GM19239 (cell line): ENCODE data around the gene VPS72.
"Not testable (repeated sequence)": the region's sequence is repeated elsewhere in the genome, so short reads cannot be mapped to it uniquely, and the experiment has no call there.

Experiments used
- DNase-seq: peaks from one replicate; pipeline ENCODE4 v3.0.0; 2011; ENCODE audit warnings: low spot score; ENCODE audit not compliant: insufficient read length
- FAIRE-seq: peaks from 2 replicates; lab custom pipeline; 2011; peaks lifted over from hg19 to GRCh38; lab: Jason Lieb, UNC

Gene VPS72

GRCh38 chr1:151188667-151189066 is 1.3 kb downstream of the VPS72 start:
- DNase-seq, FAIRE-seq: not testable (repeated sequence)

- FAIRE-seq (no peak), DNase-seq (no peak)
Measured at GRCh38 chr1:151187205-151187604, 2.8 kb downstream of the VPS72 start.

GRCh38 chr1:151184211-151184610 is 5.8 kb downstream of the VPS72 start:
- DNase-seq (no peak), FAIRE-seq (no peak)

- FAIRE-seq, result no peak
- no peak for DNase-seq
Measured at GRCh38 chr1:151176514-151177045, 13.4 kb downstream of the VPS72 start.

DNA sequence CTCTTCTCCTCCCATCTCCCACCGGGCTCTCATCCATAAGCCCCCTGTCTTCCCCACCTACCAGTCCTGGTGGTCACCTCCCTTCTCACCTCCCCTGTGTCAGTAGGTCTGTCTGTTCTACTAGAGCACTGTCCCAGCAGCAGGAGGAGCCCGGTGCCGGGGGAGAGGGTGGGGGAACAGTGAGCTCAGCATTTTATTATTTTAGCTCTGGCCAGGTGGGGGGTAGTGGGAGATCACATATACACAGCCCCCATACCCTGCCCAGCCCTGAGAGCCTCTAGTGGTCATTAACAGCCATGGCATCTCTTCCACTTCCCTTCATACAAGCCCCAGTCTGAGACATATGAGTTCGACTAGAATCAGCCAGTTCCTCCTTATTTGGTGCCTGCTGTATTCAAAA is 14.1 kb downstream of the VPS72 start, which contains the start of gene TMOD4:
TMOD4 (minus strand) TSS at position 119 of the 400 bp plus-strand sequence. CDS start 1,106 bp downstream, outside the sequence.
- FAIRE-seq (peak; percentile 33), DNase-seq (no peak)

DNA sequence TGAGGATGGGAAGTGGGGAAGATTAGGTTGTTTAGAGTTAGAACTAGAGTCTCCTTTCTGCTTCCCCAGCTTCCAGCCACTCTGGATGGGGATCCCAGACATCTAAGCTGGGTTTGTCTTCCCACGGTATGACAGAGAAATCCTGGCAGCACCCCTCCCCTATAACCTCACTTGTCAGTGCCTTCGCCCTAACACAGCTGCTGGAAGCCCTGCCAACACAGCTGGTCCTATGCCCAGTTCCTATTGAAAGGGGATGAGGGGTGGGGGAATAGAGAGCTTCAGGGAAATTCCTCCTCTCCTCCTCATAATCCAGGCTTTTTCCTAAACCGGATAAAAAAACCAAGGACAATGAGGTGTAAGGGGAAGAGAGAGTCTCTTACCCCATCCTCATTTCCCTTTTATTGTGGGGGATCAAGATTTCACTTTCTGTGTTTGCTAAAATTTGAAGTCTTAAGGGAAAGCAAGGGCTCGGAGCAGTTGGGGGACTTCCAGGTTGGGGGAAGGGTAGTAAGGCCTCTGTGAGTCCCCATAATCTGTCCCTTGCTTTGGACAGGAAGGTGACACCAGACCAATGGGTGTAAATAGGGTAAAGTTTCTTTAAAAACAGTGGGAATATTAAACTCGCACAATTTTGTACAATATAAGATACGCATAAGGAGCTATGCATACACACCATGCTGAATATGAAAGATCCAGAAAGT is 14.8 kb downstream of the VPS72 start:
- no peak for FAIRE-seq

DNA sequence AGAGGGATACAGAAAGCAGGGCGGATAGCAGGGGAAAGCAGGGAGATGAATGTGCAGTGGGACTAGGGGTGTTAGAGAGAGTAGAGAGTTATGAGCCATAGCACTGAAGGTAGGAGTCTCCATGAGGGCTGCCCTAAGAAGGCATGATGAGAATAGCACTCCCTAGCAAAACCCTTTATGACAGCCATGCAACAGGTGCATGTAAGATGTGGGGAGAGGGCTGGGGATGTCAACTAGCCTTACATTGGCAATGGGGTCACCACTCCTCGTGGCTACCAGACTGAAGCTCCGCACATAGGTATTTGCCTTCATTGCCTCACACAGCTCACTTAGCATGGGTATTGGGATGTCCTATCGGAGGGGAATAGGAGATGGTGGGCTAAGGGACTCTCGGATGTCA is 18.8 kb downstream of the VPS72 start:
- DNase-seq (no peak), FAIRE-seq (no peak)

More for the DNA sequence above, 14.8 kb downstream of the VPS72 start:
- DNase-seq, result no peak

DNA sequence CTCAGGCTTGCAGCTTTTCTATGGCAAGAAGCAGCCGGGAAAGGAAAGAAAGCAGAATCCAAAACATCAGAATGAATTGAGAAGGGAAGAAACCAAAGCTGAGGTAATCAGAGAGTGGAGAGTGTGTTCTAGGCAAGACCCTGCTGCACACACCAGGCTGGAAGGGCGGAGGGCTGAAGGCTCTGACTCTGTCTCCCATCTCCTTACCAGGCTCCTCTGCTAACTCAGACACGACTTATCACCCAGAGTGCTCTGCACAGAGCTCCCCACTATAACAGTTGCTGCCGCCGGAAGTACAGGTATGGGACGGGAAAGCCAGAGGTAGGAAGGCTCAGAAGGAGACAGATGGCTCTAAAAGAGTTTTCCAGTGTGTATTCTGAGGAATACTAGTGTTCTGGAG is 22.9 kb downstream of the VPS72 start:
- FAIRE-seq, result no peak
- DNase-seq, result no peak

DNA sequence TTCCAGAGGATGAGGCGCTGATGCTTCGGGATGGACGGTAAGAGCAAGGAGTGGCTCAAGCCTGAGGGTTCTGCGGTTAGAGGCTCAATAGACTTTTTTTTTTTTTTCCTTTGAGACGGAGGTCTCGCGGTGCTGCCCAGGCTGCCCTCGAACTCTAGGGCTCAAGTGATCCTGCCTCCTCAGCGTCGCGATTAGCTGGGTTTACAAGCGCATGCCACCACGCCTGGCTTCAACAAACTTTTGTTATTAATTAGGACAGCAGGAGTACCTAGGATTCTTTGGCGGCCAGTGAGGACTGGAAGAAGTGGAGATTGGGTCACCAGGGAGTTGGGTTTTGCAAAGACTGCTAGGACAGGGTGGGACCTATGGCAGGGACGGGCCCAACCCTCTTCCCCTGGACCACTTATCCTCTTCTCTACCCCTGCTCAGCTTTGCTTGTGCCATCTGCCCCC is 23.5 kb downstream of the VPS72 start:
- no peak for FAIRE-seq
- DNase-seq, result no peak

- DNase-seq (peak; percentile 86), FAIRE-seq (peak; percentile 99)
Measured at GRCh38 chr1:151165738-151166504, 24.1 kb downstream of the VPS72 start, which contains the start of the genes LYSMD1 and SCNM1. TSS of gene LYSMD1 (minus strand) at chr1:151165902. CDS start at chr1:151165258, 644 bp downstream. TSS of gene SCNM1 (plus strand) at chr1:151166144. CDS start at chr1:151166153, 9 bp downstream.

DNA sequence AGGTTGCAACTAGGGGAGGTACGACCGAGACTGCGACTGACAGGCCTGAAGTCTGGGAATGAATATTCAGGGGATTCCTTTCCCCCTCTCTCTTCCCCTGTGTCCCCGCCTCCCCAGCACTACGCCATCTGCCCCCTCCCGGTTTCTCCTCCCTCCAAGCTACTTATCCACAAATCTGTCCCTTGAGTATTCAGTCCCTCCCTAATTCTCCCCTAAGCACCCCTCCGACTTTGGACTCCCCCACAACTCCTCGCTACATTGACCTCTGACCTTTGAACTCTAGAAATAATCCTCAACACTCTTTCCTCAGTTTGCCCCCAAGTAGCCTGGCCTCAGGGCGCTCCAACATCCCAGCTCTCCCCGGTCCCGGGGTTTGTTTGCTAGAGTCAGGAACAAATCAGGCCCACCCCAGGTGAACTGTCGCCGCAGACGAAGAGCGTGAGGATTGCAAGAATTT is 24.7 kb downstream of the VPS72 start:
- DNase-seq (no peak), FAIRE-seq (peak; percentile 8)

GRCh38 chr1:151164732-151165280 is 25.2 kb downstream of the VPS72 start:
- FAIRE-seq (no peak), DNase-seq (no peak)

- FAIRE-seq (no peak), DNase-seq (no peak)
Measured at GRCh38 chr1:151159373-151159772, 30.6 kb downstream of the VPS72 start.

DNA sequence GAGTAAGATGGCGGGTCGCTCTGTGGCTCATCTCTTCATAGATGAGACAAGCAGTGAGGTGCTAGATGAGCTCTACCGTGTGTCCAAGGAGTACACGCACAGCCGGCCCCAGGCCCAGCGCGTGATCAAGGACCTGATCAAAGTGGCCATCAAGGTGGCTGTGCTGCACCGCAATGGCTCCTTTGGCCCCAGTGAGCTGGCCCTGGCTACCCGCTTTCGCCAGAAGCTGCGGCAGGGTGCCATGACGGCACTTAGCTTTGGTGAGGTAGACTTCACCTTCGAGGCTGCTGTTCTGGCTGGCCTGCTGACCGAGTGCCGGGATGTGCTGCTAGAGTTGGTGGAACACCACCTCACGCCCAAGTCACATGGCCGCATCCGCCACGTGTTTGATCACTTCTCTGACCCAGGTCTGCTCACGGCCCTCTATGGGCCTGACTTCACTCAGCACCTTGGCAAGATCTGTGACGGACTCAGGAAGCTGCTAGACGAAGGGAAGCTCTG is 31.2 kb downstream of the VPS72 start:
- no peak for FAIRE-seq
- no peak for DNase-seq

- DNase-seq (no peak), FAIRE-seq (no peak)
Measured at GRCh38 chr1:151158326-151158725, 31.7 kb downstream of the VPS72 start.

GRCh38 chr1:151157067-151157531 is 32.9 kb downstream of the VPS72 start:
- FAIRE-seq (peak; percentile 85), DNase-seq (no peak)

DNA sequence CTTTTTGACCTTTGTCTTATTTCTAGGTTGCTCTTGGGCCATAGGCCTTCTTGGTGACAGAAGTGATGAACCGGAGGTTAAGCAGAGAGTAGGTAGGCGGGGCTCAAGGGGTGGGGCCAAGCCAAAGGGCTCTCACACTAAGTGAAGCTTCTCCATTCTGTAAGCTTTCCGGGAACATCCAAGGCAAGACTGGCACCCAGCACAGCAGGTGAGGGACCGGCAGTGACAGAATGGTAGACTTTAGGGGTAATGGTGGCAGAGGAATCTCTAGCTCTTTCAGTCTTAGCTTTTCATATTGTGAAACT is 33.5 kb downstream of the VPS72 start, which contains the start of gene TNFAIP8L2:
TNFAIP8L2 (plus strand) TSS at position 135 of the 305 bp plus-strand sequence. CDS start 2,049 bp downstream, outside the sequence.
- DNase-seq, result no peak
- FAIRE-seq, result peak; percentile 80

- DNase-seq, result no peak
- no peak for FAIRE-seq
Measured at GRCh38 chr1:151147665-151148064, 42.3 kb downstream of the VPS72 start.

DNA sequence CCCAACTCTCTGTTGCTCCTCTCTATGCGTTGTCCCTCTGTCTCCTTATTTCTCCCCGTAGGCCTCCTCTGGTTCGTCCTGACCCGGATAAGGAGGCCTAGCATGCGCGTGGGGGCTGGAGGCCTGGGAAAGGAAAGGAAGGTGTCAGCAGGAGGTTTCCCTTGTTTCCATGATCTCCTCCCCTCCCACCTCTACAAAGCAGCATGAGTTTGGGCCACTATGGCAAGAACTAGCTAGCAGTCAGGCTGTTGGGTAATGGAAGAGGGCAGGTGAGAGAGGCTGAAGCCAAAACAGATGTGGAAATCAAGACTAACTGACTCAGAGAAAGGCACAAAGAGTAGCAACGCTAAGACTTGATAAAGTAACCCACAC is 42.9 kb downstream of the VPS72 start:
- DNase-seq, result no peak
- FAIRE-seq, result no peak

GRCh38 chr1:151146412-151147131 is 43.4 kb downstream of the VPS72 start, which contains the start of gene SEMA6C:
TSS of gene SEMA6C (minus strand) at chr1:151146631. CDS start at chr1:151142621, 4,010 bp downstream.
- peak; percentile 82 for FAIRE-seq

More at GRCh38 chr1:151146412-151147131, 43.4 kb downstream of the VPS72 start, which contains the start of gene SEMA6C:
- peak; percentile 91 for DNase-seq
